ENCODE results near the gene ZP3.
"Not testable (repeated sequence)": the region's sequence is repeated elsewhere in the genome, so short reads cannot be mapped to it uniquely, and the experiment has no call there.

GRCh38 chr7:76457017-76457416 is 32.3 kb downstream of the ZP3 start:
- TF ChIP-seq CTCF, POLR2A, EP300 (IDR thresholded peaks at IDR 0.05): not testable (repeated sequence)
